NCI-H146 (cell line): ENCODE results near the gene PHF8.

Source experiments
- DNase-seq: peaks from one replicate; lab custom pipeline; 2025; lab: John Stamatoyannopoulos, UW

PHF8 gene

DNA sequence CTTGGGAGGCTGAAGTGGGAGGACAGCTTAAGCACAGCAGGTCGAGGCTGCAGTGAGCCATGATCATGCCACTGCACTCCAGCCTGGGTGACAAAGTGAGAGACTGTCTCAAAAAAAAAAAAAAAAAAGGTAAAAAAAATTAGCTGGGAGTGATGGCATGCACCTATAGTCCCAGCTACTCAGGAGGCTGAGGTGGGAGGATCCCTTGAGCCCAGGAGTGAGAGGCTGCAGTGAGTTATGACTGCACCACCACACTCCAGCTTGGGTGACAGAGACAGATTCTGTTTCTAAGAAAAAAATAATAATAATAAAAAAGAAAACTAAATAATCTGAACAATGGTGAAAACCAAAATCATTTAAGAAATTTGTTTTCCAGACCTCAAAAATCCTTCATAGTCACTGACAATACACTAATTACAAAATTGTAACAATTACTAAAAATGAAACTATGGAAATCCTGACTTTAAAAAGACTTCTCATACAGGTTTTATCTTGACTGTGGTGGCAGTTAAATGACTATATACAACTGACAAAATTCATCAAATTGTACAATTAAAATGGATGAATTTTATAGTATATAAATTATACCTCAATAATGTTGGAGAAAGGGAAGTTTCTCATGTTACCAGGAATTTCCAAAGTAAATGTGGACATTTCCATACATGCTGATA lies 31.3 kb downstream of the PHF8 start:
- DNase-seq = no peak

- DNase-seq = no peak
Measured at GRCh38 chrX:54007682-54008081, 36.6 kb downstream of the PHF8 start.

- DNase-seq = no peak
Measured at GRCh38 chrX:53997724-53998123, 46.5 kb downstream of the PHF8 start.

DNA sequence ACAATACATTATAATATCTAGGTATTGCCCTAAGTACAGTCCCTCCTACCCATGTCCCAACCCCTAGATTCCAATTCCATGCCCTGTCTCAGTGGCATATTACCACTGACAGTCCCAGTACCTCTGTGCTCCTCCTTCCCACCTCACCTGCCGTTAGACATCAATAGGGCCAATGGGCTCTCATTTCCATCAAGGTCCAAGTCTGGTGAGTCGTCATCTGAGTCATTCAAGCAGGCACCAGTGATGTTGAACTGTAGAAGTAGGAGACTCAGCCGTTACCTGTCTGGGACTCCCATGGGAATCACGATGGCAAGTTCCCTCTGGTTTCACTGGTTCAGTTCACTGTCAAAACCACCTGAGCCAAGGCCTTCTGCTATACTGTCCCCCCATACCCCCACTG lies 51.7 kb downstream of the PHF8 start:
- no peak for DNase-seq

DNA sequence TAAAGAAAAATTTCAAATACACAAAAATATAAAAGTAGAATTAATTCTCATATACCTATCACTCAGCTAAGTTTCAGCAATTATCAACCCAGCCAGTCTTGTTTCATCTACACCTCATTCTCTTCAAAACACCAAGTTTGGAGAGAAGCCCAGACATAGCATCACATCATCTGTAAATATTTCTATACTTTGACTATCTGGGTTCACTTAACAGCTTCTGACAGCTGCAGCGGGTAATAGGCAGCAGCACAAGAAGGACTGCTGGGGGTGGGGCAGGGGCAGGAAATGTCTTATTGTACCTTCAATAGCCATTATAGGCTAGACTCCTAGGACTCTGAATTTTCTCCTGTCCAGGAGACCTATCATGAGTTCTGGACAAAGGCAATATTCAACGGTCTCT lies 54.1 kb downstream of the PHF8 start:
- DNase-seq = no peak

GRCh38 chrX:53984895-53985294 lies 59.4 kb downstream of the PHF8 start:
- no peak for DNase-seq

- DNase-seq = no peak
Measured at GRCh38 chrX:53974529-53974928, 69.7 kb downstream of the PHF8 start.

GRCh38 chrX:53969540-53969939 lies 74.7 kb downstream of the PHF8 start:
- DNase-seq = no peak

DNA sequence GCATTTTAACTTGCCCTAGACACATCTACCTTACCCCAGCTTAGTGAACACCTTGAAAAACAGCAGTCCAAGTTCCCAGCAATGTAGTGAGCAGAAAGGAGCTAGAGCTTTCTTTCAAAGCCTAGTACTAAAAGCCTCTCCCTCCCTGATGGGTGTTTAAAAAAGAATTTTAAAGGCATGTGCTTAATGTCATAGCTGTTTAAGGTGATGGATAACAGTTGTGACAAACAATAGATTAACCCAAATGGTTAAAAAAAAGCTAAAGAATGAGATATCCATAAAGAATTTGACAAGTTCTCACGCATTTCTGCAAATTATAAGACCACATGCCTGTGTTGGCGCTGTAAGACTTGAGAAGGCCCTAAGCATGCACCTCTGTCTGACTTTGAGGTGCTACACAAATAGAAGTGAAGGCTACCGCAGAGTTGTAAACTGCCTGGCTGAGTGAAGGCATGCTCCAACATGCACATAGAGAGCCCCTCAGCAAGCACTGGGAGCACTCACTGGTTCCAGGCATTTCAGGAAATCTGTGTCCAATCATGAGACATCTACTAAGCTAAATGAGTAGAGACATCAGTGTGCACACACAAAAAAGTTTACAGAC lies 94.0 kb downstream of the PHF8 start:
- no peak for DNase-seq

- no peak for DNase-seq
Measured at GRCh38 chrX:53940180-53940579, 104.1 kb downstream of the PHF8 start.

DNA sequence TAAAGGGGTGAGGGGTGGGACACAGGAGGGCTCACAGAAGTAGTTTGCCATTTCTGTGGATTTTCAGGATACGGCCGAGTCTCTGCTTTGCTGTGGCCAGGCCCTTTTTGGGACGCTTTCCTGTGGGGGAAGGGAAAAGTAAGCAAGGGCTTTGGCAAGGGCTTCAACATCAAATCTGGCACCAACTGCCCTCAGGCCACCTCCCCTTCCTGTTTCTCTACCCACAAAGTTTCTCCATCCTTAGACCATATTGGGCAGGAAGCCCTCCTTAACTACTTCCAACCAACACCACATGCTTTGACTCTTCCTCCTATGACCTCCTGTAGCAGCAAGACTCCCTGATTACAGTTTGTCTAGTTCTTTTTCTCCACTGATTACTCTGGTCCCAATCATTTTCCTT lies 105.1 kb downstream of the PHF8 start:
- DNase-seq = no peak

DNA sequence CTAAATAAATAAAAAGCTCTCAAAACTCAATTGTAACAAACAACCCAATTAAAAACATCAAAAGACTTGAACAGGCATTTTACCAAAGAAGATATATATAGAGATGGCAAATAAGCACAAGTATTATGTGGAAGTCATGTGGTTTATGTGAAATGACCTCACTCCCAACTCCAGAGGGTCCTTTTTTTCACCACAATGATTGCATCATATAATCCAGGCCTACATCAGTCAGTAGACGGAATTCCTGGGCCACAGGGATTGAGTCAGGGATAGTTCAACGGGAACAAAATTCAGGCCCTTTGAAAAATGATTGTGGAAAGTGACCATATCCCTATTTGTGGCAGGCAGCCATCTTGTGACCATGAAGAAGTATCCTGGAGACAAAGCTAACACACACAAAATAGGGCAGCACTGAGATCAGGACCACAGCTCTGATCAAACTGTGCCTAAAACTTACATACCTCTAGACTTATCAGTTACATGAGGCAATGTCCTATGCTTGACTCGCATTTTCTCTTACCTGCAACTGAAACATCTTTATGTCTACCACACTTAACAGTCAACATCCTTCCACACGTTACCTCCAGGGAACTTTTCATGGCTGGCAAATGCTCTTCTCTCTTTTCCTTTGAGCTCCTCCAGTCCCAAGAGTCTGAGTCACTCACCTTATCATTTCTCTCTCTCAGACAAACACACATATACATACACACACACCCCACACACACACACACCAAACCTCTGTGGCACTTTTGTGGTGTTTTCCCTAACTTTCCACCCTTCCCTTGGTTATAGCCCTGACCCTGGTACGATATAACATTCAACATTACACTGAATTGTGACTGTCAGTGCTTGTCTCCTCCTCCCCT lies 113.5 kb downstream of the PHF8 start:
- no peak for DNase-seq

DNA sequence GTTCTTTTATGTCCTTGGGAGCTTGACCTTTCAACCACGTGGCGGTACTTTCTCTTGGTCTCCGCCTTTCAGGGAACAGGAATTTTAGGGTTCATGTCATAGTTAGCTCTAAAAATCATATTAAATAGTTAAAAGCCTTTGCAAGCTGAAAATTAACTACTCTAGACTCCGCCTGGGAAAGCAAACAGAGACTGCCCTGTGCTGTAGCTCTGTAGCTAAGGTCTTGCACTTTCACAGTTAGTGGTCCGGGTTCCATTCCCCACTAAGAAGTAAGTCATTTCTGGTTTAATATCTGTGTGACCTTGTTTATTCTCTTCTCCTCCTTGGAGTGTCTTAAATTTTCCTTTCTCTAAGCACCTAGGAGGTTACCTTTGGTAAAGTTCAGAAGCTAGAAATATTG lies 118.2 kb downstream of the PHF8 start:
- no peak for DNase-seq

DNA sequence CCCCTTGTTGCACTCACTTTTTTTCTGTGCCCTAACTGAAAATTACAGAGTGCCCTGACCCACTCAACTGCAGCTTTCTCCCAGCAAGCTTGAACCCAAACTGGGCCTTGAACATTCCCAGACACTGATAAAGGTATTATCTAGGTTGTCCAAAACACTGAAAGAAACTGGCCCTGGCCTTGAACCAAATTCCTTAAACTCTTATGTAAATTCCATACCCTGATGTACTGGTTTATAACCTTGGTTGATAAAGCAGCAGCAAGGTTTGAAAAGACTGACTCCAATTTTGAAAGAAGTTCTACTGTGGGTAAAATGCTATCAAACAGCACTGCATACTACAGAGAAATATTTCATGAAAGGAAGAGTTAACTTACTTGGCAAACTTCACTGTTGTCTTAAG lies 125.6 kb downstream of the PHF8 start:
- DNase-seq = no peak

GRCh38 chrX:53900623-53901022 lies 143.7 kb downstream of the PHF8 start:
- DNase-seq = no peak

- DNase-seq = no peak
Measured at GRCh38 chrX:53895270-53895669, 149.0 kb downstream of the PHF8 start.
